HepG2 (cell line): ENCODE data around the gene TIA1. TPM values are rescaled to one million over a fixed set of nuclear protein-coding genes. Genes with fewer than 3 reads are reported as not detected.

Experiments used
- ELF4 ChIP-seq: sonication (generic); formaldehyde crosslinking; IDR thresholded peaks from 2 replicates; pipeline ENCODE4 v1.5.0; 2020; ENCODE audit warnings: missing genetic modification reagents, mild to moderate bottlenecking, moderate library complexity, borderline replicate concordance
- GABPA ChIP-seq, 2 experiments: IDR thresholded peaks; 2 replicates each; pipeline ENCODE4 v1.6.1; 2011 to 2016; ENCODE audit warnings: low read depth in 2 of 2, low read length in 1 of 2, missing biosample characterization in 1 of 2, missing genetic modification characterization in 1 of 2
- GATAD1 ChIP-seq: IDR thresholded peaks from 2 replicates; pipeline ENCODE4 v1.6.1; 2016; ENCODE audit warnings: missing genetic modification reagents, missing compliant biosample characterization
- HCFC1 ChIP-seq: fragments of 150-350 bp; IDR thresholded peaks from 2 replicates; pipeline ENCODE4 v1.6.1; 2014; ENCODE audit warnings: low read depth, low read length
- HMG20B ChIP-seq: conservative IDR thresholded peaks from 2 replicates; pipeline ENCODE4 v1.6.1; 2016; ENCODE audit warnings: missing genetic modification reagents, missing compliant biosample characterization
- MBD4 ChIP-seq: IDR thresholded peaks from 2 replicates; pipeline ENCODE4 v1.6.1; 2012; ENCODE audit warnings: low read length, inconsistent platforms, borderline replicate concordance
- MEF2D ChIP-seq: sonication (generic); formaldehyde crosslinking; IDR thresholded peaks from 2 replicates; pipeline ENCODE4 v1.5.1; 2020; ENCODE audit warnings: mild to moderate bottlenecking, missing genetic modification reagents
- MXD3 ChIP-seq: IDR thresholded peaks from 2 replicates; pipeline ENCODE4 v1.6.1; 2016; ENCODE audit warnings: mild to moderate bottlenecking, missing biosample characterization, missing genetic modification reagents
- NAIF1 ChIP-seq: sonication (generic); formaldehyde crosslinking; IDR thresholded peaks from 2 replicates; pipeline ENCODE4 v1.5.0; 2020; ENCODE audit warnings: mild to moderate bottlenecking, missing genetic modification reagents, borderline replicate concordance
- NR0B2 ChIP-seq: sonication (generic); formaldehyde crosslinking; IDR thresholded peaks from 2 replicates; pipeline ENCODE4 v1.4.0; 2020; ENCODE audit warnings: mild to moderate bottlenecking, missing genetic modification reagents
- RAD51 ChIP-seq: fragments of 450-650 bp; IDR thresholded peaks from 2 replicates; pipeline ENCODE4 v1.6.1; 2016; ENCODE audit warnings: borderline replicate concordance
- RBM39 ChIP-seq: fragments of 200-400 bp; formaldehyde crosslinking; IDR thresholded peaks from one replicate; pipeline ENCODE4 v1.6.1; 2018; ENCODE audit warnings: antibody characterized with exemption, mild to moderate bottlenecking, low read depth, low read length; ENCODE audit not compliant: poor library complexity, severe bottlenecking
- RCOR2 ChIP-seq: IDR thresholded peaks from 2 replicates; pipeline ENCODE4 v1.6.1; 2016; ENCODE audit warnings: missing biosample characterization, missing genetic modification reagents
- SMARCE1 ChIP-seq: fragments of 450-650 bp; IDR thresholded peaks from 2 replicates; pipeline ENCODE4 v1.6.1; 2017; ENCODE audit warnings: borderline replicate concordance
- TFAP4 ChIP-seq: sonication (generic); IDR thresholded peaks from 2 replicates; pipeline ENCODE4 v1.6.1; 2016; ENCODE audit warnings: low read depth, borderline replicate concordance
- TRIM24 ChIP-seq: sonication (generic); formaldehyde crosslinking; IDR thresholded peaks from 2 replicates; pipeline ENCODE4 v1.8.0; 2022; ENCODE audit warnings: mild to moderate bottlenecking, missing genetic modification reagents
- ZBTB20 ChIP-seq: sonication (generic); formaldehyde crosslinking; IDR thresholded peaks from 2 replicates; pipeline ENCODE4 v1.8.1; 2023; ENCODE audit warnings: missing genetic modification reagents, low read depth, mild to moderate bottlenecking, borderline replicate concordance
- ZBTB4 ChIP-seq: sonication (generic); formaldehyde crosslinking; IDR thresholded peaks from 2 replicates; pipeline ENCODE4 v1.4.0; 2020; ENCODE audit warnings: missing genetic modification reagents, mild to moderate bottlenecking, borderline replicate concordance
- ZBTB8A ChIP-seq: sonication (generic); formaldehyde crosslinking; IDR thresholded peaks from 2 replicates; pipeline ENCODE4 v1.4.0; 2020; ENCODE audit warnings: mild to moderate bottlenecking, low read depth, missing genetic modification reagents, borderline replicate concordance
- ZNF3 ChIP-seq: IDR thresholded peaks from 2 replicates; pipeline ENCODE4 v1.7.0; 2017; ENCODE audit warnings: inconsistent platforms
- ZSCAN30 ChIP-seq: sonication (generic); formaldehyde crosslinking; IDR thresholded peaks from 2 replicates; pipeline ENCODE4 v1.5.0; 2020; ENCODE audit warnings: mild to moderate bottlenecking, missing genetic modification reagents
- ZSCAN5A ChIP-seq: sonication (generic); formaldehyde crosslinking; IDR thresholded peaks from 2 replicates; pipeline ENCODE4 v1.8.0; 2022; ENCODE audit warnings: mild to moderate bottlenecking, missing genetic modification reagents, borderline replicate concordance
- ZZZ3 ChIP-seq: sonication (generic); formaldehyde crosslinking; IDR thresholded peaks from 2 replicates; pipeline ENCODE4 v1.4.0; 2020; ENCODE audit warnings: missing genetic modification reagents, mild to moderate bottlenecking, borderline replicate concordance
- polyA plus RNA-seq, 8 experiments: library from polyadenylated mRNA; depleted of rRNA in 3 of 8; stranded (reverse) in 7 of 8; unstranded in 1 of 8; fragments of >200 nt; fragmentation: Illumina TruSeq in 4 of 8; extraction: Trizol in 4 of 8; gene quantifications; 2 replicates each; pipeline versions ENCODE4 v1.2.1 to v1.2.3, GENCODE V29; 2011 to 2016; ENCODE audit warnings: low read depth in 4 of 8, missing spikeins in 1 of 8, mixed read lengths in 1 of 8; ENCODE audit not compliant: insufficient read depth in 1 of 8
- total RNA-seq, 5 experiments: library from RNA; depleted of rRNA; stranded (reverse); fragments of >200 nt; fragmentation: Illumina TruSeq; extraction: Trizol; gene quantifications; 2 replicates each; pipeline ENCODE4 v1.2.3, GENCODE V29; 2016; ENCODE audit warnings: low read depth in 1 of 5

The TIA1 gene
- total and polyA plus RNA-seq, 2 of the 13 experiments (the other 11 are each of a cell fraction or from before 2014, with no cell fraction given), result 209 to 319 TPM

- peak; percentile 69; the same call in 1 of the 2 replicates for TF ChIP-seq ZBTB4 (CRISPR knock-in tag)
- no peak for TF ChIP-seq RAD51
- TF ChIP-seq NR0B2, result peak; percentile 89; the same call in 1 of the 2 replicates
- TF ChIP-seq ELF4, result peak; percentile 81; the same call in 1 of the 2 replicates
- TF ChIP-seq ZSCAN5A (CRISPR knock-in tag), result peak; percentile 74; the same call in 1 of the 2 replicates
- TF ChIP-seq ZSCAN30 (CRISPR knock-in tag), result peak; percentile 3; the same call in 1 of the 2 replicates
- TF ChIP-seq ZBTB20 (CRISPR knock-in tag), result 0 out of 2 replicates have a peak, but pooled peaks have one; percentile 83
- TF ChIP-seq TFAP4, result no peak
- TF ChIP-seq GABPA (IDR thresholded peaks at IDR 0.05; ENCODE audit: low read depth, low read length), result no peak
- no peak for TF ChIP-seq GABPA (CRISPR knock-in tag; IDR thresholded peaks at IDR 0.05; ENCODE audit: low read depth)
- TF ChIP-seq RCOR2, result 0 out of 2 replicates have a peak, but pooled peaks have one; percentile 21
- TF ChIP-seq ZBTB8A, result peak; percentile 77; the same call in 1 of the 2 replicates
- TF ChIP-seq HCFC1, result no peak
- TF ChIP-seq NAIF1, result no peak; the same call in 1 of the 2 replicates
- no peak; the same call in 1 of the 2 replicates for TF ChIP-seq MEF2D (CRISPR knock-in tag)
- TF ChIP-seq HMG20B (CRISPR knock-in tag), result no peak
- TF ChIP-seq TRIM24 (CRISPR knock-in tag), result no peak
- no peak; the same call in 1 of the 2 replicates for TF ChIP-seq ZZZ3 (CRISPR knock-in tag)
- TF ChIP-seq MXD3 (CRISPR knock-in tag), result peak; percentile 91; the same call in 1 of the 2 replicates
- TF ChIP-seq GATAD1 (CRISPR knock-in tag), result peak; percentile 46; the same call in 1 of the 2 replicates
- TF ChIP-seq RBM39, result peak; percentile 63
- TF ChIP-seq SMARCE1, result no peak
- no peak for TF ChIP-seq ZNF3 (CRISPR knock-in tag)
- TF ChIP-seq MBD4, result no peak
Measured at GRCh38 chr2:70248181-70248847, at the start of gene TIA1 (continued).
